Hepatic stellate cell (primary cell): ENCODE measurements around the gene PRADC1.

Source experiments
- DNase-seq: peaks from one replicate; pipeline ENCODE4 v3.0.0; 2011; ENCODE audit warnings: low spot score

Gene PRADC1

GRCh38 chr2:73235315-73236028, 2.4 kb upstream of the PRADC1 start:
- DNase-seq: no peak

GRCh38 chr2:73233932-73234832, 1.1 kb upstream of the PRADC1 start, which contains the start of gene CCT7:
Gene CCT7 (plus strand): TSS chr2:73234308. CDS start chr2:73234379, 71 bp downstream.
- peak; percentile 89 for DNase-seq

GRCh38 chr2:73232403-73233153, 461 bp downstream of the PRADC1 start:
- no peak for DNase-seq

- DNase-seq: no peak
These were observed 4.4 kb downstream of the PRADC1 start for GRCh38 chr2:73228631-73229030.

- no peak for DNase-seq
These were observed 6.0 kb downstream of the PRADC1 start for GRCh38 chr2:73227086-73227485.

- DNase-seq: no peak
These were observed 7.3 kb downstream of the PRADC1 start for GRCh38 chr2:73225513-73226360.

- no peak for DNase-seq
These were observed 9.2 kb downstream of the PRADC1 start for GRCh38 chr2:73223821-73224220.

GRCh38 chr2:73218298-73218697, 14.7 kb downstream of the PRADC1 start:
- DNase-seq: no peak

GRCh38 chr2:73217826-73218225, 15.2 kb downstream of the PRADC1 start:
- no peak for DNase-seq

- DNase-seq: no peak
These were observed 15.9 kb downstream of the PRADC1 start for GRCh38 chr2:73217160-73217559.

- DNase-seq: no peak
These were observed 17.8 kb downstream of the PRADC1 start for GRCh38 chr2:73215254-73215653.

GRCh38 chr2:73214120-73215035, 18.7 kb downstream of the PRADC1 start, which contains the start of gene SMYD5:
Gene SMYD5 (plus strand): TSS chr2:73214245. CDS start chr2:73214267, 22 bp downstream.
- DNase-seq: peak; percentile 83

- DNase-seq: peak; percentile 88
These were observed 20.4 kb downstream of the PRADC1 start for GRCh38 chr2:73212448-73213176.

GRCh38 chr2:73212098-73212447, 21.0 kb downstream of the PRADC1 start:
- no peak for DNase-seq

GRCh38 chr2:73210696-73211095, 22.3 kb downstream of the PRADC1 start:
- DNase-seq: no peak

- DNase-seq: no peak
These were observed 23.0 kb downstream of the PRADC1 start for GRCh38 chr2:73210019-73210418.

GRCh38 chr2:73208258-73208657, 24.8 kb downstream of the PRADC1 start:
- no peak for DNase-seq

- DNase-seq: no peak
These were observed 27.4 kb downstream of the PRADC1 start for GRCh38 chr2:73205611-73206010.

GRCh38 chr2:73203055-73203681, 29.9 kb downstream of the PRADC1 start:
- DNase-seq: no peak
